HCT116 (cell line): ENCODE data around the gene UTF1.

Experiments
- CEBPB ChIP-seq: IDR thresholded peaks from 2 replicates; pipeline ENCODE4 v1.6.1; 2012; ENCODE audit warnings: low read depth
- CTCF ChIP-seq, 3 experiments: fragments of 200-600 bp in 1 of 3; sonication (generic) in 1 of 3; IDR thresholded peaks in 2 of 3; conservative IDR thresholded peaks in 1 of 3; 2 replicates each; pipeline ENCODE4 v1.5.1; 2012 to 2017; ENCODE audit warnings: low read depth in 2 of 3, low read length in 2 of 3, antibody characterized with exemption in 1 of 3, borderline replicate concordance in 1 of 3, control low read depth in 1 of 3, mild to moderate bottlenecking in 1 of 3, mixed read lengths in 1 of 3, mixed run types in 1 of 3, moderate library complexity in 1 of 3; ENCODE audit not compliant: insufficient read depth in 1 of 3
- ELF1 ChIP-seq: IDR thresholded peaks from 2 replicates; pipeline ENCODE4 v1.6.1; 2012; ENCODE audit warnings: low read depth, borderline replicate concordance
- EZH2 ChIP-seq: fragments of 200-600 bp; sonication (generic); IDR thresholded peaks from 2 replicates; pipeline ENCODE4 v1.6.1; 2017; ENCODE audit warnings: antibody characterized with exemption, mixed run types
- JUND ChIP-seq: IDR thresholded peaks from 2 replicates; pipeline ENCODE4 v1.6.1; 2012
- MAX ChIP-seq: IDR thresholded peaks from 2 replicates; pipeline ENCODE4 v1.6.1; 2012
- POLR2A ChIP-seq: IDR thresholded peaks from 2 replicates; pipeline ENCODE4 v1.7.0; 2011; ENCODE audit warnings: borderline replicate concordance; ENCODE audit not compliant: insufficient read depth, insufficient read length; ENCODE audit errors: extremely low read depth
- POLR2AphosphoS5 ChIP-seq: IDR thresholded peaks from 2 replicates; pipeline ENCODE4 v1.6.1; 2011; ENCODE audit warnings: mild to moderate bottlenecking, low read depth, low read length, moderate library complexity
- RAD21 ChIP-seq: IDR thresholded peaks from 2 replicates; pipeline ENCODE4 v1.6.1; 2012; ENCODE audit warnings: low read depth, mild to moderate bottlenecking
- YY1 ChIP-seq: IDR thresholded peaks from 2 replicates; pipeline ENCODE4 v1.6.1; 2011; ENCODE audit warnings: low read length, low read depth, moderate library complexity, mild to moderate bottlenecking; ENCODE audit not compliant: insufficient replicate concordance; ENCODE audit errors: extremely low read depth
- ZFX ChIP-seq: fragments of 450-650 bp; IDR thresholded peaks from 2 replicates; pipeline ENCODE4 v1.6.1; 2017

- no peak for TF ChIP-seq EZH2
- no peak for TF ChIP-seq CTCF (IDR thresholded peaks at IDR 0.05 in 2 of 3, conservative IDR thresholded peaks at IDR 0.05 in 1 of 3; ENCODE audit: borderline replicate concordance in 1 of 3, insufficient read depth in 1 of 3, low read depth in 2 of 3, low read length in 2 of 3)
- TF ChIP-seq POLR2A: no peak
- TF ChIP-seq RAD21: no peak
- TF ChIP-seq POLR2AphosphoS5: no peak
- TF ChIP-seq MAX: no peak
- TF ChIP-seq YY1: no peak
- no peak for TF ChIP-seq JUND
- no peak for TF ChIP-seq ELF1
- TF ChIP-seq ZFX: no peak
- TF ChIP-seq CEBPB: no peak
These were observed 18.7 kb upstream of the UTF1 start for GRCh38 chr10:133211141-133211830.
